NCI-H146 (cell line): ENCODE results near the gene NDUFV3.
"Not testable (repeated sequence)": the region's sequence is repeated elsewhere in the genome, so short reads cannot be mapped to it uniquely, and the experiment has no call there.

Experiments
- DNase-seq: peaks from one replicate; lab custom pipeline; 2025; lab: John Stamatoyannopoulos, UW

Gene NDUFV3

GRCh38 chr21:42892582-42892930 lies 553 bp upstream of the NDUFV3 start:
- DNase-seq, result peak; percentile 53

- no peak for DNase-seq
These were observed 7.3 kb downstream of the NDUFV3 start for GRCh38 chr21:42900446-42900845.

- no peak for DNase-seq
These were observed 10.7 kb downstream of the NDUFV3 start for GRCh38 chr21:42903817-42904216.

GRCh38 chr21:42905195-42905594 lies 12.1 kb downstream of the NDUFV3 start:
- DNase-seq, result no peak

GRCh38 chr21:42906233-42906632 lies 13.1 kb downstream of the NDUFV3 start:
- DNase-seq, result no peak

GRCh38 chr21:42908484-42908883 lies 15.4 kb downstream of the NDUFV3 start:
- not testable (repeated sequence) for DNase-seq

GRCh38 chr21:42911920-42912319 lies 18.8 kb downstream of the NDUFV3 start:
- not testable (repeated sequence) for DNase-seq

- DNase-seq, result no peak
These were observed 20.4 kb downstream of the NDUFV3 start for GRCh38 chr21:42913476-42913875.

GRCh38 chr21:42918291-42918690 lies 25.2 kb downstream of the NDUFV3 start:
- peak; percentile 81 for DNase-seq

- DNase-seq, result no peak
These were observed 28.8 kb downstream of the NDUFV3 start for GRCh38 chr21:42921927-42922326.

- DNase-seq, result no peak
These were observed 29.8 kb downstream of the NDUFV3 start for GRCh38 chr21:42922918-42923317.

GRCh38 chr21:42923553-42924432 lies 30.7 kb downstream of the NDUFV3 start:
- DNase-seq, result peak; percentile 92

- no peak for DNase-seq
These were observed 31.3 kb downstream of the NDUFV3 start for GRCh38 chr21:42924433-42924751.

- no peak for DNase-seq
These were observed 32.2 kb downstream of the NDUFV3 start, which contains the start of gene ERVH48-1 for GRCh38 chr21:42925114-42925926. ERVH48-1 (minus strand) TSS chr21:42925630; CDS start chr21:42919006, 6,624 bp downstream.

GRCh38 chr21:42927474-42928200 lies 34.5 kb downstream of the NDUFV3 start:
- not testable (repeated sequence) for DNase-seq

- no peak for DNase-seq
These were observed 36.9 kb downstream of the NDUFV3 start for GRCh38 chr21:42929969-42930368.

GRCh38 chr21:42931560-42932235 lies 38.6 kb downstream of the NDUFV3 start:
- no peak for DNase-seq

GRCh38 chr21:42932378-42933136 lies 39.4 kb downstream of the NDUFV3 start:
- DNase-seq, result not testable (repeated sequence)

- peak; percentile 41 for DNase-seq
These were observed 40.2 kb downstream of the NDUFV3 start for GRCh38 chr21:42933137-42933970.

GRCh38 chr21:42933973-42934372 lies 40.9 kb downstream of the NDUFV3 start:
- DNase-seq, result not testable (repeated sequence)
